ENCODE results near the gene CYBC1. TPM values are rescaled to one million over a fixed set of nuclear protein-coding genes. Genes with fewer than 3 reads are reported as not detected.

CYBC1 gene
- total and polyA plus RNA-seq, 2 donors (not counting 1 experiment from before 2014, with no cell fraction given): 328 to 569 TPM

DNA sequence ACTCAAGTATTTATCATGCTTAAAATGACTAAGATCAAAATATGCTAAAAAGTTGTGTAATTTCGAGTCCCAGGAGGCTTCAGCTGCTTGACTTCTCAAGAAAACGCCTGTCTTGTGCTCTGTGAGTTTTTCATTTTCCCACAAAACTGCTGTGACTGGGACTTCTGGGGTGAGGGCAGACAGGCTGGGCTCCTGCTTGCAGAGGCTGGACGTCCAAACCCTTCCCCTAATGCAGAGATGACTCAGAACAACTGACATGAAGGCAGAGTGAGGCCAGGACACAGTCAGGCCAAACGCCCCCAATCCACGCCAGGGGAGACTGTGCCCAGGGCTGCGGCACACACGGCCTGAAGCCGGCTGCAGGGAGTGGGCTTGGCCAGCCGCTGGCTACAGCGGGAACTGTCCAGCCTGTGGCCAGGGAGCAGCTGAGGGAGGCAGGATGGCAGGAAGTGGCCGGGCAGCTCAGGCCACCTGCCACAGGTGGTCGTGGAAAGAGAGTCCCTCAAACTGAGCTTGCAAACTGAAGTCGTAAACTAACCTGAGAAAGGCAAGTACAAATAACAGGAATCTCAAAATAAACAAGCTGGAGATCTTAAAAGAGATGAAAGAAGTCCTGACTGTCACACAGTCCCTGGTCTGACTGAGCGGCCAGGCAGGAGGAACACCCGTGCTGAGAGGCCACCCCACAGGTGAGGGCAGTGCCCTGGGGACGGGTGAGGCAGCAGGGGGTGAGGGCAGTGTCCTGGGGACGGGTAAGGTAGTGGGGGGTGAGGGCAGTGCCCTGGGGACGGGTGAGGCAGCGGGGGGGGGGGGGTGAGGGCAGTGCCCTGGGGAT is 53.7 kb downstream of the CYBC1 start:
- no peaks in the 10 kb centered on the region for H3K27me3 ChIP-seq (replicated peaks in 1 of 4; ENCODE audit: control extremely low read depth in 1 of 4, control insufficient read depth in 3 of 4, insufficient read depth in 4 of 4, low read length in 3 of 4)
- peaks cover 10% of the 10 kb centered on the region for H3K4me1 Mint-ChIP-seq
- H3K9me3 Mint-ChIP-seq (ENCODE audit: insufficient read depth): no peaks in the 10 kb centered on the region
- CTCF ChIA-PET: no interaction called here
- peaks cover 8 to 14% of the 10 kb centered on the region in 2 donors for H3K4me1 ChIP-seq (ENCODE audit: control insufficient read depth in 2 of 2, insufficient read depth in 2 of 2, low read length in 2 of 2)
- 88% methylated on average over 14 of the region's 19 CpGs for WGBS (ENCODE audit: insufficient coverage)
- no peak for DNase-seq
- no peaks in the 10 kb centered on the region for H3K79me2 ChIP-seq (ENCODE audit: control insufficient read depth, insufficient read depth, low read length)
- no peak overlapping the region for H3K4me3 Mint-ChIP-seq
- POLR2A ChIA-PET: no interaction called here
- H2AFZ ChIP-seq (ENCODE audit: insufficient read depth, low read depth, low read length, poor library complexity, severe bottlenecking): no peak overlapping the region
- intact Hi-C loops (cut with micrococcal nuclease): no loop called here
- no peak for TF ChIP-seq EZH2 (IDR thresholded peaks at IDR 0.05; ENCODE audit: borderline replicate concordance, insufficient read depth, low read depth, low read length, poor library complexity, severe bottlenecking)
- TF ChIP-seq CTCF (IDR thresholded peaks at IDR 0.05): no peak
- H3K27ac ChIP-seq (ENCODE audit: low read length in 2 of 2): no peak overlapping the region
- no peak overlapping the region for H3K4me3 ChIP-seq (ENCODE audit: control extremely low read depth in 1 of 5, extremely low read depth in 1 of 5, insufficient read depth in 1 of 5, low read depth in 2 of 5, low read length in 4 of 5)
- no peak overlapping the region for H3K9ac ChIP-seq (ENCODE audit: low read length)
- H3K9me3 ChIP-seq (ENCODE audit: control extremely low read depth in 1 of 3, control insufficient read depth in 2 of 3, insufficient read depth in 1 of 3, low read length in 2 of 3): no peaks in the 10 kb centered on the region
- no peak overlapping the region for H3K4me2 ChIP-seq (replicated peaks; ENCODE audit: low read depth, low read length, poor library complexity, severe bottlenecking)
- no peak for ATAC-seq (ENCODE audit: low read depth)
- H3K27ac Mint-ChIP-seq: no peak overlapping the region
- H3K36me3 ChIP-seq (replicated peaks in 1 of 2; ENCODE audit: control extremely low read depth in 1 of 2, control insufficient read depth in 1 of 2, extremely low read depth in 1 of 2, insufficient read depth in 2 of 2, low read length in 1 of 2): peaks cover 3 to 21% of the 10 kb centered on the region in 2 experiments
- H3K27me3 Mint-ChIP-seq: no peaks in the 10 kb centered on the region
- no peaks in the 10 kb centered on the region for H4K20me1 ChIP-seq (ENCODE audit: control insufficient read depth, insufficient read depth, low read length, poor library complexity, severe bottlenecking)

GRCh38 chr17:82394278-82394677 is 56.3 kb downstream of the CYBC1 start:
- no peak overlapping the region for H3K27ac Mint-ChIP-seq
- no peaks in the 10 kb centered on the region for H3K27me3 Mint-ChIP-seq
- TF ChIP-seq CTCF (IDR thresholded peaks at IDR 0.05): no peak
- no peak for TF ChIP-seq EZH2 (IDR thresholded peaks at IDR 0.05; ENCODE audit: borderline replicate concordance, insufficient read depth, low read depth, low read length, poor library complexity, severe bottlenecking)
- intact Hi-C loops (cut with micrococcal nuclease): no loop called here
- Histone ChIP-seq H3K27me3 (replicated peaks in 1 of 4; ENCODE audit: control extremely low read depth in 1 of 4, control insufficient read depth in 3 of 4, insufficient read depth in 4 of 4, low read length in 3 of 4) (no peaks in the 10 kb centered on the region), H3K4me1 (ENCODE audit: control insufficient read depth in 2 of 2, insufficient read depth in 2 of 2, low read length in 2 of 2) (no peaks in the 10 kb centered on the region), H3K79me2 (ENCODE audit: control insufficient read depth, insufficient read depth, low read length) (no peaks in the 10 kb centered on the region), H3K4me2 (replicated peaks; ENCODE audit: low read depth, low read length, poor library complexity, severe bottlenecking) (no peak overlapping the region), H3K36me3 (replicated peaks in 1 of 2; ENCODE audit: control extremely low read depth in 1 of 2, control insufficient read depth in 1 of 2, extremely low read depth in 1 of 2, insufficient read depth in 2 of 2, low read length in 1 of 2) (peaks cover 3 to 17% of the 10 kb centered on the region in 2 experiments), H2AFZ (ENCODE audit: insufficient read depth, low read depth, low read length, poor library complexity, severe bottlenecking) (no peak overlapping the region), H3K4me3 (ENCODE audit: control extremely low read depth in 1 of 5, extremely low read depth in 1 of 5, insufficient read depth in 1 of 5, low read depth in 2 of 5, low read length in 4 of 5) (no peak overlapping the region), H3K9me3 (ENCODE audit: control extremely low read depth in 1 of 3, control insufficient read depth in 2 of 3, insufficient read depth in 1 of 3, low read length in 2 of 3) (no peaks in the 10 kb centered on the region), H4K20me1 (ENCODE audit: control insufficient read depth, insufficient read depth, low read length, poor library complexity, severe bottlenecking) (no peaks in the 10 kb centered on the region), H3K9ac (ENCODE audit: low read length) (no peak overlapping the region), H3K27ac (ENCODE audit: low read length in 2 of 2) (no peak overlapping the region)
- WGBS (ENCODE audit: insufficient coverage): 98% methylated on average over 4 of the region's 12 CpGs
- ATAC-seq (ENCODE audit: low read depth) (no peak), DNase-seq (no peak)
- ChIA-PET POLR2A (no interaction called here), CTCF (no interaction called here)
- H3K4me1 Mint-ChIP-seq: no peaks in the 10 kb centered on the region
- no peaks in the 10 kb centered on the region for H3K9me3 Mint-ChIP-seq (ENCODE audit: insufficient read depth)
- no peak overlapping the region for H3K4me3 Mint-ChIP-seq

All from B cell (primary cell).